Measurements from ENCODE around the gene HVCN1.
A peak's percentile ranks its signal among the peaks of the same experiment; 100 is the strongest.

HVCN1 gene

DNA sequence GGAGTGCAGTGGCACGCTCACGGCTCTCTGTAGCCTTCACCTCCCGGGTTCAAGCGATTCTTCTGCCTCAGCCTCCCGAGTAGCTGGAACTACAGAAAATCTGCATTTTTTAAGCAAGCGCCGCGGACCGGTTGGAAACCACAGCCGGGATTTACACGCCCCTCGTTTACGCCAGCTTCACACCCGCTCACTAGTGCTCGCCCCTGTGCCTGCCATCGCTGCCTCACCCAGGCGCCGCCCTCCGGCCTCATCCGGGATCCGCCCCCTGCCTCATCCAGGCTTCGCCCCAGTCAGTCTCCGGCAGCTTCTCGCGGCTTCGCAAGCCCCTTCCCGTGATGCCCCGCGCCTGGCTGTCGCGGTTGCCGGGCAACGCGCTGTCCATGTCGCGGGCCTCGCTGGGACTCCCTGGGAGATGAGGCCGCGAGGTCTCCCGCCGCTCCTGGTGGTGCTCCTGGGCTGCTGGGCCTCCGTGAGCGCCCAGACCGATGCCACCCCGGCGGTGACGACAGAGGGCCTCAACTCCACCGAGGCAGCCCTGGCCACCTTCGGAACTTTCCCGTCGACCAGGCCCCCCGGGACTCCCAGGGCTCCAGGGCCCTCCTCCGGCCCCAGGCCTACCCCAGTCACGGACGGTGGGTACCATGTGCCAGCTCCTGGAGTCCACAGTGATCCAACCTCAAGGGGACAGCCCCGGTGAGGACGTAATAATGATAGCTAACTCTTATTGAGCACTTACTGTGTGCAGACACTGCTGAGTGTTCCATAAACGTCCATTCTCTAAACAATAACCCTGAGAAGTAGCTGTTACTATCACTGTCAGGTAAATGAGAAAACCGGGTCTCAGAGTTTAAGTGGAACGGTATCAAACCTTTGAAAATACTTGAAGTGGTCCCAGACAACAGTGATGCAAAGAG is 74.9 kb downstream of the HVCN1 start, which contains the start of gene TCTN1:
Gene TCTN1 (plus strand): TSS at position 359 of the 914 bp plus-strand sequence. CDS start 54 bp downstream, at position 413.
- DNase-seq (ENCODE audit: low spot score): peak; percentile 99

DNA sequence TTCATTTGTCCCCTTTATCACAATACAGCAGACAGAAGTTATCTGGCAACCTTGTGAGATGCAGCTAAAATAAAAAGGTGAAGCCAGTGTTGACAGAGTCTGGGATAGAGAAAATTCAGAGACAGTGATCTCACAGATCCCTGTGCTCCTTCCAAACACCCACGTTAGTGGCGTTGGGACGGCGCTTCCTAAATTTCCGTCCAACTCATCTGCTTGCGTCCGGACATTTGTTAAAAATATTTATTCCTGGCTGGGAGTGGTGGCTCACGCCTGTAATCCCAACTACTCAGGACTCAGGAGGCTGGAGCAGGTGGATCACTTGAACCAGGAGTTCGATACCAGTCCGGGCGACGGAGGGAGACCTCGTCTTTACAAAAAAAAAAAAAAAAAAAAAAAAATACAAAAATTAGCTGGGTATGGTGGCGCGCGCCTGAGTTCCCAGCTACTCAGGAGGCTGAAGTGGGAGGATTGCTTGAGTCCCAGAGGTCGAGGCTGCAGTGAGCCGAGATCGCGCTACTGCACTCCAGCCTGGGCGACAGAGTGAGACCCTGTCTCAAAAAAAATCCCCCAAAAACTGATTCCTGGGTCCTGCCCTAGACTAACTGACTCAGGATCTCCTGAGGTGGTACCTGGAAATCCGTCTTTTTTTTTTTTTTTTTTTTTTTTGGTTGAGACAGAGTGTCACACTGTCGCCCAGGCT is 75.7 kb downstream of the HVCN1 start:
- no peak for DNase-seq (ENCODE audit: low spot score)

DNA sequence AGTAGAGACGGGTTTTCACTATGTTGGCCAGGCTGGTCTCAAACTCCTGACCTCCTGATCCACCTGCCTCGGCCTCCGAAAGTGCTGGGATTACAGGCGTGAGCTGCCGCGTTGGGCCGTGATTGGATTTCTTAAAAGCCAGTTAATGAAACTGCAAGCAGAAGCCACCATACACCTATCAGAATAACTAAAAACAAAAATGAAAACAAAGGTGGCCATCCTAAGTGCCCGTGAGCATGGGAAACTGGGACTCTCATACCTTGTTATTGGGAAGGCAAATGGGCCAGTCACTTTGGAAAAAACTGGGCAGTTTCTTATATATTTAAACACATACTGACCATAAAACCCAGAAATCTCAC is 82.7 kb downstream of the HVCN1 start:
- no peak for DNase-seq (ENCODE audit: low spot score)

DNA sequence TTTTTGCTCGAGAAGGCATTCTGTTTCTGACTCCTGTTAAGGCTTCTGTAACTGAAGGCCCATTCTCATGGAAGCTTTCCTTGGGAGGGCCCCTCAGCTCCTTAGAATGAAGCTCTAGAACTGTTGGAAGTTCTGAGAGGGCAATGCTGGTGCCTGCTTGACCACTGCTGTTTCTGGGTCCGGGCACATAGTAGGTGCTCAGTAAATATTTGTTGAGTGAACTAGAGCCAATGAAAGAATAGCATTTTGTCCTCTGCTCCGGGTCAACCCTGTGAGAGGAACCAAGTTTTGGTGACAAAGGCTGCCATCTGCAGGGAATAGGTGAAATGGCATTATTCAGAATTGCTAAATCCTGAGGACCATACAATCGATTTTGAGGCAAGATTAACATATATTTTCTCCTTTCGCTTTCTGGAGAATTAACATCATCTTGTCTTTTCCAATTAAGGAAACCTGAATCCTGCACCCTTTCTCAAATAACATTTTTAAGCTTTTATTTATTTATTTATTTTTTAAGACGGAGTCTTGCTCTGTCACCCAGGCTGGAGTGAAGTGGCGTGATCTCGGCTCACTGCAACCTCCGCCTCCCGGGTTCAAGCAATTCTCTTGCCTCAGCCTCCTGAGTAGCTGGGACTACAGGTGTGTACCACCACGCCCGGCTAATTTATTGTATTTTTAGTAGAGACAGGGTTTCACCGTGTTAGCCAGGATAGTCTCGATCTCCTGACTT is 86.7 kb downstream of the HVCN1 start:
- DNase-seq (ENCODE audit: low spot score): peak; percentile 72

DNA sequence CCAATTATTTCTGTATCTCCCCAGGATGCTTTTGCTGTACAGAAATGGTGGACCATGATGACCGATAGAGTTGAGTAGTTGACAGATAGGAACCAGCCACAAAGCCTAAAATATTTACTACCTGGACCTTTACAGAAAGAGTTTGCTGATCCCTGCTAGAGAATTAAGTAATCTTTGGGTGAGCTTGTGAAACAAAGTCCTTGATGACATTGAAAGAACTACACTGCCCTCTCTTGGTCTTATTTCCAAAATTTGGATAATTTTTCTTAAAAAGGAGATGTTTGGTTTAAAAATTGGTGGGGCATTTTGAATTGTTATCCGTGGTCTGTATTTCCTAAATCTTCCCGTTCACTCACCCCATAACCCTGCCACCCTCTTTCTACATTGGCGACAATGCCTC is 88.7 kb downstream of the HVCN1 start:
- peak; percentile 65 for DNase-seq (ENCODE audit: low spot score)

DNA sequence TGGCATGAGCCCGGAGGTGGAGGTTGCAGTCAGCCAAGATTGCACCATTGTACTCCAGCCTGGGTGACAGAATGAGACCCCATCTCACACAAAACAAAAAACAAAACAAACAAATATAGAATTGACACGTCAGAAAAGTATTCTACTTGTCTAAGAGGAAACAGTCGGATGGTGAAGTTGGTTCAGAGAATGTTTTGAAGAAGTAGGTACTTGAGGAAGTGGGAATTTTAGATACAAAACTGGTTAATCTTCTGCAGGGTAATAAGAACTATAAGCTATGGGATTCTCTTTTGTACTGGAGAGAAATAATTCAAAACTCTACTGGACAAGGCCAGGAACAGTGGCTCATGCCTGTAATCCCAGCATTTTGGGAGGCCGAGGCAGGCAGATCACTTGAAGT is 89.6 kb downstream of the HVCN1 start:
- no peak for DNase-seq (ENCODE audit: low spot score)
